ENCODE data around the gene FAM83F.

Gene FAM83F

DNA sequence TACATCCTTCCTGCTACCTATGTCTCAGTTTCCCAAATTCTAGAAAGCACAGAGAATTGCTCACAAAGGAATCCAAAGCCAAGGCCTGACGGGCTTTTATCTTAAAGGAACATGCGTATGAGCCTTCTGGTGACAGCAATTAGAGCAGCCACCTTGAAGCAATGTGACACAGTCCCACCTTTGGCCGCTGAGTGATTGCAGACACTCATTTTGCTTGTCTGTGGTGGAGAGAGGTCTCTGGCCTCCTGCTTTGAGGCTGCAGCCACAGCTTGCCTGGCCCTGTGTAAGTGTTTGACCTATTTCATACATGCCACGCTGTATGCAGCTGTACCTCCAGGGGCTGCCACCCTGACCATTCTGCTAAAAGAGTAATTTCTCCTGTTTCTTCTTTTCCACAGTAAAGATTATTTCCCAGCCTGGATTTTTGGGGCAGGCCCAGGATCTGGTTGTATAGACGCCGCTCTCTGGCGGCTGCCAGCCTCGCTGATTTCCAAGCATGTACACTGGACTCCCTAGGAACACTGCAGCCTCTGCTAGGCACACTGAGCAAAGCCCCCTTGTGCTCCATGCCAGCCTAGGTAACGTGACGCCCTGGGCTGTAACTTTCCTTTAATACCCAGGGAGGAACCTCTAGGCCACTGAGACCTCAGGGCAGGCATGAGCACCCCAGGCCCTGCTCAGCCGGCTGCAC lies 35.7 kb upstream of the FAM83F start:
- Histone ChIP-seq H4K20me1 (ENCODE audit: low read depth, low read length) (no peaks in the 10 kb centered on the region), H3K4me3 (ENCODE audit: insufficient read depth, low read length, poor library complexity, severe bottlenecking) (no peak overlapping the region), H3K4me2 (ENCODE audit: low read depth, low read length, poor library complexity, severe bottlenecking) (no peak overlapping the region), H3K9ac (ENCODE audit: low read length) (no peak overlapping the region), H2AFZ (ENCODE audit: low read depth, low read length, severe bottlenecking) (no peak overlapping the region), H3K9me3 (ENCODE audit: insufficient read depth, low read length) (no peaks in the 10 kb centered on the region), H3K36me3 (ENCODE audit: low read length) (no peaks in the 10 kb centered on the region), H3F3A (ENCODE audit: insufficient read depth) (no peaks in the 10 kb centered on the region), H3K9me2 (replicated peaks; ENCODE audit: insufficient read depth, low read length) (no peaks in the 10 kb centered on the region), H3K27ac (ENCODE audit: low read depth, low read length) (no peak overlapping the region), H3K79me2 (ENCODE audit: insufficient read depth, low read length) (no peaks in the 10 kb centered on the region), H3K27me3 (ENCODE audit: low read length) (no peaks in the 10 kb centered on the region)
- TF ChIP-seq EZH2phosphoT487 (conservative IDR thresholded peaks at IDR 0.05; ENCODE audit: low read length), result no peak
- TF ChIP-seq, protein P1, sequence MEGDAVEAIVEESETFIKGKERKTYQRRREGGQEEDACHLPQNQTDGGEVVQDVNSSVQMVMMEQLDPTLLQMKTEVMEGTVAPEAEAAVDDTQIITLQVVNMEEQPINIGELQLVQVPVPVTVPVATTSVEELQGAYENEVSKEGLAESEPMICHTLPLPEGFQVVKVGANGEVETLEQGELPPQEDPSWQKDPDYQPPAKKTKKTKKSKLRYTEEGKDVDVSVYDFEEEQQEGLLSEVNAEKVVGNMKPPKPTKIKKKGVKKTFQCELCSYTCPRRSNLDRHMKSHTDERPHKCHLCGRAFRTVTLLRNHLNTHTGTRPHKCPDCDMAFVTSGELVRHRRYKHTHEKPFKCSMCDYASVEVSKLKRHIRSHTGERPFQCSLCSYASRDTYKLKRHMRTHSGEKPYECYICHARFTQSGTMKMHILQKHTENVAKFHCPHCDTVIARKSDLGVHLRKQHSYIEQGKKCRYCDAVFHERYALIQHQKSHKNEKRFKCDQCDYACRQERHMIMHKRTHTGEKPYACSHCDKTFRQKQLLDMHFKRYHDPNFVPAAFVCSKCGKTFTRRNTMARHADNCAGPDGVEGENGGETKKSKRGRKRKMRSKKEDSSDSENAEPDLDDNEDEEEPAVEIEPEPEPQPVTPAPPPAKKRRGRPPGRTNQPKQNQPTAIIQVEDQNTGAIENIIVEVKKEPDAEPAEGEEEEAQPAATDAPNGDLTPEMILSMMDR (IDR thresholded peaks at IDR 0.05; ENCODE audit: insufficient read depth, low read length, poor library complexity, severe bottlenecking), result no peak

DNA sequence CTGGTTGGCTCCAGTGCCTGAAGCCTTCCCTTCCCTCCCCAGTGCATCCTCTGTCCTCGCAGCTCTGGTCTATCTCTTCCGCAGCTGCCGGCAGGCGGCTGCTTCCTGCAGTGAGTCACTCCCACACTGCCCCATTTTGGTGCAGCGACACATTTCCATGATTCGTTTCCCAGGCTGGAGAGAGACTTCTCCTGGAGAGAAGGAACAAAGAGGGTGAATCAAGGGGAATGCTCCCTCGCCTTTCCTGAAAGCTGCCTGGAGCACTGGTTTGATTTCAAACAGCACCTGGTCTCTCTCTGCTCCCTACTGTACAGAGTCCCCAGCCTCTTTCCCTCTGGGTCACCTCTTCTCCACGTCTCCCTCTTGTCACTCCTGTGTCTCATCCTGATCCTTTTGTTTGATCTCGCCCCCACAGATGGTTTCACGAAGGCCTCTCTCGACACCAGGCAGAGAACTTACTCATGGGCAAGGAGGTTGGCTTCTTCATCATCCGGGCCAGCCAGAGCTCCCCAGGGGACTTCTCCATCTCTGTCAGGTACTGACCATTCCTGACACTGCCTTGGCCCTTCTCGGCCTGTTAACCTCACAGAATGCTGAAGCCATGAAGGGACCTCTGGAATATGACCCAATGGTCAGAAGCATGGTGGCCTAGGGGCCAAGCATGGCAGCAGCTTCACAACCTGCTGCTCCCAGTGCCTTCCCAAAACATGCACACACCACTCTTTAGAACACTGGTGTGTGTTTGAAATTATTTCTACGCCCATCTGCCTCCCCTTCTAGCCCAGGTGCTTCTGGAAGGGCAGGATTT lies 34.9 kb upstream of the FAM83F start, which contains the start of gene TMA7B:
Gene TMA7B (plus strand): TSS at position 758 of the 808 bp plus-strand sequence. CDS start 3,978 bp downstream, outside the sequence.
- Histone ChIP-seq H3K9me2 (replicated peaks; ENCODE audit: insufficient read depth, low read length) (no peaks in the 10 kb centered on the region), H4K20me1 (ENCODE audit: low read depth, low read length) (no peaks in the 10 kb centered on the region), H2AFZ (ENCODE audit: low read depth, low read length, severe bottlenecking) (no peak within 1 kb of the TSS), H3K27me3 (ENCODE audit: low read length) (no peaks in the 10 kb centered on the region), H3K79me2 (ENCODE audit: insufficient read depth, low read length) (no peaks in the 10 kb centered on the region), H3K9ac (ENCODE audit: low read length) (no peak within 1 kb of the TSS), H3F3A (ENCODE audit: insufficient read depth) (no peaks in the 10 kb centered on the region), H3K36me3 (ENCODE audit: low read length) (no peaks in the 10 kb centered on the region), H3K27ac (ENCODE audit: low read depth, low read length) (no peak within 1 kb of the TSS), H3K4me2 (ENCODE audit: low read depth, low read length, poor library complexity, severe bottlenecking) (no peak within 1 kb of the TSS), H3K9me3 (ENCODE audit: insufficient read depth, low read length) (no peaks in the 10 kb centered on the region), H3K4me3 (ENCODE audit: insufficient read depth, low read length, poor library complexity, severe bottlenecking) (no peak within 1 kb of the TSS)
- no peak for TF ChIP-seq EZH2phosphoT487 (conservative IDR thresholded peaks at IDR 0.05; ENCODE audit: low read length)
- TF ChIP-seq, protein P1 (IDR thresholded peaks at IDR 0.05; ENCODE audit: insufficient read depth, low read length, poor library complexity, severe bottlenecking), result no peak

DNA sequence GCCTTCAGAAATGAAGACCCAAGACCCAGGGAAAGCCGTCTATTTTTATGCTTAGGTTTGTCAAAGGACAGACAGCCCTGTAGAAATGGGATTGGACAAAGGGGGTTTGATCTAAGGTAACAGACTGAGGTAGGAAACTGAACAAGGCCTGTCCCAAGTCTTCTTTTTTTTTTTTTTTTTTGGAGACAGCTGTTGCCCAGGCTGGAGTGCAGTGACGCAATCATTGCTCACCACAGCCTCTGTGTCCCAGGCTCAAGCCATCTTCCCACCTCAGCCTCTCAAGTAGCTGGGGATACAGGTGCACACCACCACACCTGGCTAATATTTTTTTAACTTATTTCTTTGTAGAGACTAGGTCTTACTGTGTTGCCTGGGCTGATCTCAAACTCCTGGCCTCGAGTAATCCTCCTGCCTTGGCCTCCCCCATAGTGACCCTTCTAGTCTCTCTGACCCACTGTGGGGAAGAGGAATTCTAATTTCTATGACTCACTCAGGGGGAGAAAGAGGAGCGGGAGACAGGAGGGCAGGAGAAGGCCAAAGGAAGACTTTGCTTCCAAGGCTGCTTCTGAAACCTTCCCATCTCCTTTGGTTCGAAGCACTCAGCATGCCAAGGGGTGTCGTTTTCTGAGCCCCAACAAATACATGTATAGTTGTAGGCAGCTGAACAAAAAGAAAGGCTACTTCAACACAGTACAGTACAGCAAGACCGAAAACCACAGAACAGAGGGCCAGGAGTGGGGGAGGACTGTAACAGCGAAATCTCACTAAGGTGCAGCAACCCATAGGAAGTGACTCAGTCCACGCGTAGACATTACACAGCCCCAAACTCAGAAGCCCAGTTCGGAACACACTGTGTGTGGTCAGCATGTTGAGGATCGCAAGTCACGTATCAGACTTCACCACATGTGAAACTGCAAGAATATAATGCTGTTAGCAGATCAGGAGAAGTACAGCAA lies 33.7 kb upstream of the FAM83F start:
- Histone ChIP-seq H3K36me3 (ENCODE audit: low read length) (no peaks in the 10 kb centered on the region), H3K9ac (ENCODE audit: low read length) (no peak overlapping the region), H3F3A (ENCODE audit: insufficient read depth) (no peaks in the 10 kb centered on the region), H3K79me2 (ENCODE audit: insufficient read depth, low read length) (no peaks in the 10 kb centered on the region), H4K20me1 (ENCODE audit: low read depth, low read length) (no peaks in the 10 kb centered on the region), H2AFZ (ENCODE audit: low read depth, low read length, severe bottlenecking) (no peak overlapping the region), H3K27me3 (ENCODE audit: low read length) (no peaks in the 10 kb centered on the region), H3K9me2 (replicated peaks; ENCODE audit: insufficient read depth, low read length) (no peaks in the 10 kb centered on the region), H3K4me3 (ENCODE audit: insufficient read depth, low read length, poor library complexity, severe bottlenecking) (no peak overlapping the region), H3K4me2 (ENCODE audit: low read depth, low read length, poor library complexity, severe bottlenecking) (no peak overlapping the region), H3K9me3 (ENCODE audit: insufficient read depth, low read length) (no peaks in the 10 kb centered on the region), H3K27ac (ENCODE audit: low read depth, low read length) (no peak overlapping the region)
- TF ChIP-seq EZH2phosphoT487 (conservative IDR thresholded peaks at IDR 0.05; ENCODE audit: low read length), result no peak
- TF ChIP-seq, protein P1 (IDR thresholded peaks at IDR 0.05; ENCODE audit: insufficient read depth, low read length, poor library complexity, severe bottlenecking), result no peak
